Mesodermal cell (in vitro differentiated cells): ENCODE data around the gene HOATZ.

Experiments used
- H3K27ac ChIP-seq: 2 replicates; pipeline ENCODE4 v1.7.0; 2013; ENCODE audit warnings: mild to moderate bottlenecking, low read depth, low read length, moderate library complexity; ENCODE audit not compliant: severe bottlenecking
- H3K36me3 ChIP-seq: 2 replicates; pipeline ENCODE4 v1.7.1; 2013; ENCODE audit warnings: mild to moderate bottlenecking, low read length, moderate library complexity; ENCODE audit not compliant: control insufficient read depth, insufficient read depth
- H3K4me1 ChIP-seq: one replicate; pipeline ENCODE4 v1.7.1; 2013; ENCODE audit warnings: mild to moderate bottlenecking, low read length; ENCODE audit not compliant: insufficient read depth, control insufficient read depth, poor library complexity, severe bottlenecking
- H3K4me3 ChIP-seq: 2 replicates; pipeline ENCODE4 v1.7.0; 2013; ENCODE audit warnings: low read length, control low read depth, mild to moderate bottlenecking; ENCODE audit not compliant: insufficient read depth, poor library complexity, severe bottlenecking; ENCODE audit errors: extremely low read depth
- H3K9me3 ChIP-seq: 2 replicates; pipeline ENCODE4 v1.7.1; 2013; ENCODE audit warnings: mild to moderate bottlenecking, low read length, moderate library complexity; ENCODE audit not compliant: control insufficient read depth
- WGBS, 2 experiments: methylation state at CpG; one replicate each; pipeline ENCODE4 v1.1.5; 2013; ENCODE audit warnings: missing lambda C conversion rate in 2 of 2; ENCODE audit not compliant: insufficient coverage in 2 of 2; 5-methylcytosine and 5-hydroxymethylcytosine counted together

The HOATZ gene

GRCh38 chr11:111490496-111490895 lies 24.1 kb upstream of the HOATZ start:
- H3K36me3 ChIP-seq: no peaks in the 10 kb centered on the region

GRCh38 chr11:111494040-111494439 lies 20.5 kb upstream of the HOATZ start:
- 60 to 80% methylated on average over 1 of the region's 1 CpG for WGBS, 2 experiments
- no peak overlapping the region for H3K27ac ChIP-seq
- no peaks in the 10 kb centered on the region for H3K9me3 ChIP-seq
- no peak overlapping the region for H3K4me3 ChIP-seq
- H3K4me1 ChIP-seq: no peaks in the 10 kb centered on the region
- no peaks in the 10 kb centered on the region for H3K36me3 ChIP-seq

More at GRCh38 chr11:111490496-111490895, 24.1 kb upstream of the HOATZ start:
- Histone ChIP-seq H3K4me1 (no peaks in the 10 kb centered on the region), H3K27ac (no peak overlapping the region), H3K9me3 (no peaks in the 10 kb centered on the region), H3K4me3 (no peak overlapping the region)
- WGBS, 2 experiments: 100% methylated on average over 1 of the region's 1 CpG; no CpG with 5 or more reads in 1 of the 2 experiments

GRCh38 chr11:111499483-111499882 lies 15.1 kb upstream of the HOATZ start:
- H3K27ac ChIP-seq: no peak overlapping the region
- WGBS, 2 experiments: 94 to 100% methylated on average over 1 to 3 of the region's 5 CpGs
- H3K36me3 ChIP-seq: no peaks in the 10 kb centered on the region
- no peaks in the 10 kb centered on the region for H3K4me1 ChIP-seq
- no peak overlapping the region for H3K4me3 ChIP-seq
- no peaks in the 10 kb centered on the region for H3K9me3 ChIP-seq

GRCh38 chr11:111500481-111500880 lies 14.1 kb upstream of the HOATZ start:
- no peaks in the 10 kb centered on the region for H3K4me1 ChIP-seq
- WGBS, 2 experiments: 75 to 89% methylated on average over 1 of the region's 1 CpG
- no peaks in the 10 kb centered on the region for H3K36me3 ChIP-seq

GRCh38 chr11:111502611-111503010 lies 12.0 kb upstream of the HOATZ start:
- no peaks in the 10 kb centered on the region for H3K4me1 ChIP-seq
- no peak overlapping the region for H3K27ac ChIP-seq
- H3K9me3 ChIP-seq: no peaks in the 10 kb centered on the region
- H3K4me3 ChIP-seq: no peak overlapping the region
- WGBS, 2 experiments: 100% methylated on average over 1 of the region's 1 CpG; no CpG with 5 or more reads in 1 of the 2 experiments
- no peaks in the 10 kb centered on the region for H3K36me3 ChIP-seq

More at GRCh38 chr11:111500481-111500880, 14.1 kb upstream of the HOATZ start:
- no peak overlapping the region for H3K4me3 ChIP-seq
- no peaks in the 10 kb centered on the region for H3K9me3 ChIP-seq
- no peak overlapping the region for H3K27ac ChIP-seq

- Histone ChIP-seq H3K36me3 (no peaks in the 10 kb centered on the region), H3K27ac (no peak overlapping the region), H3K4me1 (peaks cover 10% of the 10 kb centered on the region), H3K4me3 (no peak overlapping the region), H3K9me3 (no peaks in the 10 kb centered on the region)
- WGBS, 2 experiments: no CpG with 5 or more reads among the region's 1 CpG
These were observed 4.3 kb upstream of the HOATZ start for GRCh38 chr11:111510311-111510710.

- no peak within 1 kb of the TSS for H3K27ac ChIP-seq
- 1 to 4% methylated on average over 29 to 53 of the region's 90 CpGs for WGBS, 2 experiments
- H3K4me3 ChIP-seq: peak within 1 kb of the TSS; percentile 45
- H3K4me1 ChIP-seq: peaks cover 16% of the 10 kb centered on the region
- H3K36me3 ChIP-seq: no peaks in the 10 kb centered on the region
- no peaks in the 10 kb centered on the region for H3K9me3 ChIP-seq
These were observed 2.0 kb upstream of the HOATZ start, which contains the start of gene BTG4 for GRCh38 chr11:111512296-111513239. BTG4 (minus strand) TSS chr11:111512386; CDS start chr11:111498776, 13,610 bp downstream.

GRCh38 chr11:111513240-111513605 lies 1.4 kb upstream of the HOATZ start:
- Histone ChIP-seq H3K27ac (no peak overlapping the region), H3K36me3 (no peaks in the 10 kb centered on the region), H3K4me1 (peaks cover 16% of the 10 kb centered on the region), H3K9me3 (no peaks in the 10 kb centered on the region), H3K4me3 (peak overlapping the region; percentile 45)
- WGBS, 2 experiments: 0 to 6% methylated on average over 1 to 2 of the region's 6 CpGs

- no peaks in the 10 kb centered on the region for H3K36me3 ChIP-seq
These were observed 1.0 kb downstream of the HOATZ start for GRCh38 chr11:111515591-111515990.

GRCh38 chr11:111518668-111519067 lies 4.1 kb downstream of the HOATZ start:
- H3K36me3 ChIP-seq: no peaks in the 10 kb centered on the region
- no peak overlapping the region for H3K27ac ChIP-seq
- no CpG with 5 or more reads among the region's 1 CpG for WGBS, 2 experiments
- no peak overlapping the region for H3K4me3 ChIP-seq
- H3K9me3 ChIP-seq: no peaks in the 10 kb centered on the region
- peaks cover 32% of the 10 kb centered on the region for H3K4me1 ChIP-seq

More at GRCh38 chr11:111515591-111515990, 1.0 kb downstream of the HOATZ start:
- H3K9me3 ChIP-seq: no peaks in the 10 kb centered on the region
- H3K4me1 ChIP-seq: peaks cover 20% of the 10 kb centered on the region
- WGBS, 2 experiments: 70 to 71% methylated on average over 2 of the region's 2 CpGs
- no peak overlapping the region for H3K27ac ChIP-seq
- H3K4me3 ChIP-seq: no peak overlapping the region

GRCh38 chr11:111520560-111520959 lies 6.0 kb downstream of the HOATZ start:
- Histone ChIP-seq H3K27ac (no peak overlapping the region), H3K4me1 (peaks cover 26% of the 10 kb centered on the region), H3K9me3 (no peaks in the 10 kb centered on the region), H3K4me3 (no peak overlapping the region), H3K36me3 (no peaks in the 10 kb centered on the region)
- WGBS, 2 experiments: no CpG with 5 or more reads among the region's 2 CpGs
